ENCODE results near the gene MRPS11.
A peak's percentile ranks its signal among the peaks of the same experiment; 100 is the strongest.
"Not testable (repeated sequence)": the region's sequence is repeated elsewhere in the genome, so short reads cannot be mapped to it uniquely, and the experiment has no call there.

MRPS11 gene

GRCh38 chr15:88454867-88455810 is 12.4 kb upstream of the MRPS11 start:
- DNase-seq (ENCODE audit: low read depth, low spot score), result peak; percentile 90

GRCh38 chr15:88456733-88457132 is 10.8 kb upstream of the MRPS11 start:
- no peak for DNase-seq (ENCODE audit: low read depth, low spot score)

- no peak for DNase-seq (ENCODE audit: low read depth, low spot score)
Measured at GRCh38 chr15:88463870-88464532, 3.5 kb upstream of the MRPS11 start.

- DNase-seq (ENCODE audit: low read depth, low spot score), result no peak
Measured at GRCh38 chr15:88465633-88466224, 1.8 kb upstream of the MRPS11 start.

- DNase-seq (ENCODE audit: low read depth, low spot score), result peak; percentile 28
Measured at GRCh38 chr15:88467935-88468528, 524 bp downstream of the MRPS11 start.

- not testable (repeated sequence) for DNase-seq (ENCODE audit: low read depth, low spot score)
Measured at GRCh38 chr15:88468721-88469120, 1.2 kb downstream of the MRPS11 start.

GRCh38 chr15:88469321-88469720 is 1.8 kb downstream of the MRPS11 start:
- DNase-seq (ENCODE audit: low read depth, low spot score), result no peak

- no peak for DNase-seq (ENCODE audit: low read depth, low spot score)
Measured at GRCh38 chr15:88470625-88471372, 3.3 kb downstream of the MRPS11 start.

GRCh38 chr15:88472225-88472624 is 4.7 kb downstream of the MRPS11 start:
- no peak for DNase-seq (ENCODE audit: low read depth, low spot score)

- DNase-seq (ENCODE audit: low read depth, low spot score), result not testable (repeated sequence)
Measured at GRCh38 chr15:88473661-88474293, 6.3 kb downstream of the MRPS11 start.

- peak; percentile 81 for DNase-seq (ENCODE audit: low read depth, low spot score)
Measured at GRCh38 chr15:88476635-88477060, 9.1 kb downstream of the MRPS11 start.

DNA sequence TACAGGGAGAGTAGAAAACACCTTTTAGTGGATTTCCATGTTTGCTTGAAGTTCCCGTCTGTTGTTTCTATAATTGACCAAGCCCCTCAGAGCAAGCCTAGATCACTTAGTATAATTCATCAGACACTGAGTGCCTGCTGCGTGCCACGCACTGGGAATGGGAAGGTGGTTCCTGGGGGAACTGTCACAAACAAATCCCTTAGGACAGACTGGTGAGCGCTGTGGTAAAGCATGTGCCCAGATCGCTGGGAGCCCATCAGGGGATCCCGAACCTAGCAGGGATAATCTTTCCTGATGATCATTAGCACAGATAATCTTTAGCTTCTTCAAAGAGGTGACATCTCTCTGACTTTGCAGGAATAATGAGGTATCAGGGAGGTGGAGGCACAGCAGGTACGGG is 9.6 kb downstream of the MRPS11 start:
- no peak for DNase-seq (ENCODE audit: low read depth, low spot score)

GRCh38 chr15:88477904-88478303 is 10.4 kb downstream of the MRPS11 start:
- no peak for DNase-seq (ENCODE audit: low read depth, low spot score)

DNA sequence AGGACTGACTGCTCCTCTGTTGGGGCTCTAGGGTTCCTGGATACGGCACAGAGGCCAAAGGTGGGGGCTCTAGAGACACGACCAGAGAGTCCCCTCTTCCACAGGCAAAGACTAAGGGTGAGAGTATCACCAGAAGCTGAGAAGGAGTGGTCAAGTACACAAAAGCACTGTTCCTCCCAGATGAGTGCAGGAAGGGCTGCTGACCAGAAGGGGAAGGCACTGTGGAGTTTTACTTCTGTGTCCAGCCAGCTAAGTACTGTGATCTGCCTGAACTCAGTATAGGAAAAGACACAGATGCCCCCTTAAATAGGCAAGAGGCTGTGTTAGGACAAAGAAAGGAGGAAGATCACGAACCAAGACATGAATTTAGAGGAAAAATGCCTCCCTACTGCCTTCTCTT is 11.7 kb downstream of the MRPS11 start:
- no peak for DNase-seq (ENCODE audit: low read depth, low spot score)

DNA sequence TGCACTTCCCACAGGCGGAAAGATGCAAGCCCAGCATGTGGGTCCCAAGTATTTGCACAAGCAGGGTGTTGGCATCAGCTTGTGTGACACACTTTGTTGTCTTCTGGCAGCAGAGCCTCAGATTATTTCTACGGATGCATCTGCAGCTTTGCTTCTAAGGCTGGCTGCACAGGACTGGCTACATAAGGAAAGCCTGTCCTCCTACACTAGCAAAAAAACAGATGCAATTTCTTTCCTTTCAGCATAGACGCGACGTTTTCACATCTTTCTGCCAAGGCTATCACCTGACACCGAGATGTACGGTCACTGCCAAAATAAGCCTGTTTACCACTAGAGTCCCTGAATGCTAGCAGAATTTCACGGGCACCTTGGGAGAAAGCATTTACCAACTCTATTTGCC is 13.5 kb downstream of the MRPS11 start:
- DNase-seq (ENCODE audit: low read depth, low spot score), result no peak

DNA sequence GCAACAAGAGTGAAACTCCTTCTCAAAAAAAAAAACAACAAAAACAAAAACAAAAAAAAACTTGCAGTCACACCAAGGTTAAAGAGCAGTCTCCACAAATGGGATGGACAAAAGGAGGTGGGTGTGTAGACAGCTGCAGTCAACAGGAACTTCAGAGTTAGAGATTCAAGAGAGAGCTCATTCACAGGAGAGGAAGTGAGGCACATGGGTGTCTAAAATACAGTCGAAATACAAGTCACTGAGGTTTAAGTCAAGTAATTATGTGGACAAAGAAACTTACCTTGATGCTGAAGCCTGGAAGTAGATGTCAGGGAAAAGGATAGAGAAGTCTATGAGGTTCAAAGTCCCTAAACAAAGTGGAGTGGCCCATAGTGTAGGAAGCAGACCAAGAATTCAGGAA is 14.8 kb downstream of the MRPS11 start:
- no peak for DNase-seq (ENCODE audit: low read depth, low spot score)

DNA sequence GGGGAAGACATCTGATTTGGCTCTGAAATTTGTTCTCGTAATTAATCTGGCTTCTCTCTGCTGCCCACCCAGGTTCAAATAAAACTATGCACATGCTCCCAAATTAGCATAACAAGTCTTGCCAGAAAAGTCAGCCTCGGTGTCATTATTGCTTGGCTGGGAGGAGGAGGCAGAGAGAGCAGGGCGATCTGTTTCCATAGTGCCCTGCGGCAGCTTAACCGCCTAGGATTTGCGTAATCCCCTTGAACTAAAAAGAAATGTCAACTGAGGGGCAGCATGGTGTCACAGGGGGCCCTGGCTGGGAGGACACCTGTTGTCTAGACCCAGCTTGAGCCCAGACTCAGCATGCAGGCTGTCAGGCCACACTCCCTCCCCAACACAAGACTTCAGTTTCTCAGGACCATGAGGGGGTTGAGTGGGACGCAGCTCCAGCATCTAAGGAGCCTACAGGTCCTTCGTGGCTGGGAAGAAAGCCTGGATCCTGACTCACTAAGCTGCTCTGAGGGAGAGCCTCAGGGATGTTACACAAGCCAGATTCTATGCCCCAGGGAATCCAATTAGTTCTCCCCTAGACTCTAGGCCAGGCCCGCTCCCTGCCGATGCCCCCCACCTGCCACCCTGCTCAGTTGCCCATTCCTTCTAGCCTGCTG is 17.3 kb downstream of the MRPS11 start:
- peak; percentile 93 for DNase-seq (ENCODE audit: low read depth, low spot score)

DNA sequence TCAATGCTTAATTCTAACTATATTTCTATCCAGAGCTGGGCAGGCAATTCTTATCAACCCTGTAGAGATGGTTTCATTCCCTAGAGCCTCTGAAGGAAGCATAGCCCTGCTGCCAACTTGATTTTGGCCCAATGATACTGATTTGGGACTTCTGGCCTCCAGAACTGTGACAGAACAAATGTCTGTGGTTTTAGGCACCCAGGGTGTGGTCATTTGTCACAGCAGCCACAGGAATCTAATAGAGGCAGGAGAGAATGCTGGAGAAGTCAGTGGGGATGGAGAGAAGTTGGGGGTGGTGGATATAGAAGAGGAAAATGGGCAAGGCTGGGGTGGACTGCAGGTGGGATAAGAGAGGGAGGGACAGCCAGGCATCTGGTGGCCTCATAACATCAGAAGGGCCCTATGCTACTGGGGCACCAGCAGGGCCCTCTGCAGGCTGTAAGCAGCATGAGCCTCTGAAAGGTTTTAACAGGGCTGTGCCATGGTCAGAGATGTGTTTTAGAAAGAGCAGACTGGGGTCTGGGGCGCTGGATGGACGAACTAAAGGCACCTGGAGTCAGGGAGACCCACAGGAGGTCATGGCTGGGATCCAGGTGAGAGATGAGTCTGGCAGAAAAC is 19.8 kb downstream of the MRPS11 start:
- no peak for DNase-seq (ENCODE audit: low read depth, low spot score)

GRCh38 chr15:88487796-88488523 is 20.5 kb downstream of the MRPS11 start:
- DNase-seq (ENCODE audit: low read depth, low spot score), result no peak
